ENCODE data around the gene SPAG5.

- TF ChIP-seq, protein P1, sequence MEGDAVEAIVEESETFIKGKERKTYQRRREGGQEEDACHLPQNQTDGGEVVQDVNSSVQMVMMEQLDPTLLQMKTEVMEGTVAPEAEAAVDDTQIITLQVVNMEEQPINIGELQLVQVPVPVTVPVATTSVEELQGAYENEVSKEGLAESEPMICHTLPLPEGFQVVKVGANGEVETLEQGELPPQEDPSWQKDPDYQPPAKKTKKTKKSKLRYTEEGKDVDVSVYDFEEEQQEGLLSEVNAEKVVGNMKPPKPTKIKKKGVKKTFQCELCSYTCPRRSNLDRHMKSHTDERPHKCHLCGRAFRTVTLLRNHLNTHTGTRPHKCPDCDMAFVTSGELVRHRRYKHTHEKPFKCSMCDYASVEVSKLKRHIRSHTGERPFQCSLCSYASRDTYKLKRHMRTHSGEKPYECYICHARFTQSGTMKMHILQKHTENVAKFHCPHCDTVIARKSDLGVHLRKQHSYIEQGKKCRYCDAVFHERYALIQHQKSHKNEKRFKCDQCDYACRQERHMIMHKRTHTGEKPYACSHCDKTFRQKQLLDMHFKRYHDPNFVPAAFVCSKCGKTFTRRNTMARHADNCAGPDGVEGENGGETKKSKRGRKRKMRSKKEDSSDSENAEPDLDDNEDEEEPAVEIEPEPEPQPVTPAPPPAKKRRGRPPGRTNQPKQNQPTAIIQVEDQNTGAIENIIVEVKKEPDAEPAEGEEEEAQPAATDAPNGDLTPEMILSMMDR (IDR thresholded peaks at IDR 0.05), result no peak
- TF ChIP-seq POLR2A (IDR thresholded peaks at IDR 0.05), result no peak
Observed at GRCh38 chr17:28641579-28641978, 42.8 kb upstream of the SPAG5 start.

Measured in tibial nerve (tissue), 3 donors.